HepG2 (cell line): ENCODE results near the gene THBS1. TPM values are rescaled to one million over a fixed set of nuclear protein-coding genes. Genes with fewer than 3 reads are reported as not detected.

ENCODE experiments used
- ATAC-seq: fragments of 200-7000 bp; cut with Tn5 transposase; 3 replicates; pipeline ENCODE4 v1.9.1; 2020; ENCODE audit warnings: mild to moderate bottlenecking, moderate library complexity
- BruUV-seq: library from RNA; stranded (reverse); fragments of 400-500 nt; replicated peaks from 2 replicates; lab custom pipeline; 2021; lab: Mats Ljungman, UMichigan
- CTCF ChIA-PET: fragments of 300-600 bp; formaldehyde crosslinking; extraction: SDS; loops from one replicate; lab custom pipeline; 2021; ENCODE audit warnings: low total read pairs, inconsistent platforms, low intra/inter-chr PET ratio; lab: Yijun Ruan, JAX
- POLR2A ChIA-PET: fragments of 350-600 bp; sonication (Branson Sonifier 250); formaldehyde crosslinking; loops from one replicate; lab custom pipeline; 2020; ENCODE audit warnings: antibody characterized with exemption, inconsistent platforms; lab: Yijun Ruan, JAX
- DNase-seq: peaks from one replicate; pipeline ENCODE4 v3.0.0-alpha.2; 2015; ENCODE audit warnings: low spot score
- FAIRE-seq: peaks from 3 replicates; lab custom pipeline; 2011; peaks lifted over from hg19 to GRCh38; lab: Jason Lieb, UNC
- H2AFZ ChIP-seq: one replicate; pipeline ENCODE4 v1.6.1; 2011; ENCODE audit warnings: low read length, inconsistent platforms
- H3K27ac ChIP-seq: fragments of 300-600 bp; 3 replicates; pipeline ENCODE4 v1.8.0; 2011; ENCODE audit warnings: mixed run types, mild to moderate bottlenecking, mixed read lengths, low read length, inconsistent platforms; ENCODE audit not compliant: insufficient read depth; ENCODE audit errors: extremely low read length
- H3K27me3 ChIP-seq, 2 experiments: fragments of 200-600 bp in 1 of 2; 2 replicates in 1 of 2; 3 replicates in 1 of 2; pipeline versions ENCODE4 v1.6.0 to v1.8.0; 2011; ENCODE audit warnings: low read length in 2 of 2, mild to moderate bottlenecking in 2 of 2, moderate library complexity in 2 of 2, inconsistent platforms in 1 of 2; ENCODE audit not compliant: insufficient read depth in 2 of 2, control insufficient read depth in 1 of 2
- H3K36me3 ChIP-seq, 2 experiments: fragments of 200-600 bp in 1 of 2; replicated peaks in 1 of 2; 2 replicates in 1 of 2; 3 replicates in 1 of 2; pipeline versions ENCODE4 v1.5.1 to v1.8.0; 2011; ENCODE audit warnings: low read length in 2 of 2, inconsistent platforms in 1 of 2; ENCODE audit not compliant: insufficient read depth in 2 of 2, control insufficient read depth in 1 of 2
- H3K4me1 ChIP-seq: 2 replicates; pipeline ENCODE4 v1.5.1; 2012; ENCODE audit warnings: low read length, inconsistent platforms; ENCODE audit not compliant: insufficient read depth
- H3K4me2 ChIP-seq: 2 replicates; pipeline ENCODE4 v1.6.0; 2011; ENCODE audit warnings: low read depth, low read length, inconsistent platforms
- H3K4me3 ChIP-seq, 3 experiments: fragments of 200-600 bp in 1 of 3; sonication (generic), shearing (Covaris generic) in 1 of 3; replicated peaks in 1 of 3; 2 replicates each; pipeline ENCODE4 v1.5.1; 2011 to 2016; ENCODE audit warnings: low read length in 3 of 3, inconsistent platforms in 2 of 3, low read depth in 2 of 3, mild to moderate bottlenecking in 2 of 3, control low read depth in 1 of 3, mixed read lengths in 1 of 3; ENCODE audit not compliant: insufficient read depth in 1 of 3
- H3K79me2 ChIP-seq: one replicate; pipeline ENCODE4 v1.6.1; 2011; ENCODE audit warnings: low read length, inconsistent platforms; ENCODE audit not compliant: insufficient read depth
- H3K9ac ChIP-seq: 2 replicates; pipeline ENCODE4 v1.6.0; 2011; ENCODE audit warnings: mild to moderate bottlenecking, low read depth, low read length, inconsistent platforms; ENCODE audit not compliant: insufficient read depth
- H3K9me3 ChIP-seq: 2 replicates; pipeline ENCODE4 v1.5.1; 2012; ENCODE audit warnings: mild to moderate bottlenecking, low read length
- H4K20me1 ChIP-seq: 2 replicates; pipeline ENCODE4 v1.6.0; 2011; ENCODE audit warnings: inconsistent platforms, mild to moderate bottlenecking, low read length, moderate library complexity; ENCODE audit not compliant: insufficient read depth
- DPF2 ChIP-seq: sonication (generic); formaldehyde crosslinking; IDR thresholded peaks from 2 replicates; pipeline ENCODE4 v1.4.0; 2020; ENCODE audit warnings: mild to moderate bottlenecking, low read depth, missing genetic modification reagents, borderline replicate concordance
- HDAC1 ChIP-seq: sonication (generic); formaldehyde crosslinking; IDR thresholded peaks from 2 replicates; pipeline ENCODE4 v1.5.1; 2020; ENCODE audit warnings: mild to moderate bottlenecking, missing genetic modification reagents
- IKZF4 ChIP-seq: sonication (generic); formaldehyde crosslinking; IDR thresholded peaks from 2 replicates; pipeline ENCODE4 v1.5.1; 2020; ENCODE audit warnings: borderline replicate concordance, mild to moderate bottlenecking, low read depth, missing genetic modification reagents; ENCODE audit errors: not compliant biosample characterization
- MIER3 ChIP-seq: IDR thresholded peaks from 2 replicates; pipeline ENCODE4 v1.6.1; 2016; ENCODE audit warnings: missing compliant biosample characterization, borderline replicate concordance
- SMAD1 ChIP-seq: sonication (generic); formaldehyde crosslinking; IDR thresholded peaks from 2 replicates; pipeline ENCODE4 v1.4.0; 2020; ENCODE audit warnings: missing genetic modification reagents, low read depth, mild to moderate bottlenecking, borderline replicate concordance
- SP1 ChIP-seq, 2 experiments: fragments of 450-650 bp in 1 of 2; sonication (generic) in 1 of 2; formaldehyde crosslinking in 1 of 2; IDR thresholded peaks; 2 replicates each; pipeline versions ENCODE4 v1.4.0 to v1.6.1; 2016 to 2020; ENCODE audit warnings: missing genetic modification reagents in 1 of 2
- TAF15 ChIP-seq: fragments of 200-400 bp; formaldehyde crosslinking; IDR thresholded peaks from one replicate; pipeline ENCODE4 v1.6.1; 2018; ENCODE audit warnings: mild to moderate bottlenecking, low read depth, low read length; ENCODE audit not compliant: poor library complexity, severe bottlenecking
- ZNF563 ChIP-seq: sonication (generic); formaldehyde crosslinking; IDR thresholded peaks from 2 replicates; pipeline ENCODE4 v1.8.0; 2022; ENCODE audit warnings: mild to moderate bottlenecking, moderate library complexity, missing genetic modification reagents
- ZNF776 ChIP-seq: sonication (generic); formaldehyde crosslinking; IDR thresholded peaks from 2 replicates; pipeline ENCODE4 v1.4.0; 2020; ENCODE audit warnings: mild to moderate bottlenecking, missing genetic modification reagents
- ZNF878 ChIP-seq: sonication (generic); formaldehyde crosslinking; IDR thresholded peaks from 2 replicates; pipeline ENCODE4 v1.8.1; 2023; ENCODE audit warnings: mild to moderate bottlenecking, missing genetic modification reagents, moderate library complexity
- ZSCAN20 ChIP-seq: sonication (generic); formaldehyde crosslinking; IDR thresholded peaks from 2 replicates; pipeline ENCODE4 v1.4.0; 2020; ENCODE audit warnings: missing genetic modification reagents, mild to moderate bottlenecking, borderline replicate concordance
- WGBS: methylation state at CpG from one replicate; pipeline ENCODE4 v1.1.6; 2017; ENCODE audit warnings: low lambda C conversion rate; 5-methylcytosine and 5-hydroxymethylcytosine counted together
- in situ Hi-C: cut with HindIII; loops from 2 replicates; pipeline ENCODE4 v1.10.0; 2017; ENCODE audit warnings: low pct_unique_long_range_greater_than_20kb; ENCODE audit not compliant: extremely low pct_ligation_motif_present
- intact Hi-C: fragments of 100-400 bp; cut with micrococcal nuclease; formaldehyde crosslinking; loops from one replicate; pipeline ENCODE4 v1.10.0; 2022; ENCODE audit not compliant: unreplicated experiment
- polyA plus RNA-seq, 8 experiments: library from polyadenylated mRNA; depleted of rRNA in 3 of 8; stranded (reverse) in 7 of 8; unstranded in 1 of 8; fragments of >200 nt; fragmentation: Illumina TruSeq in 4 of 8; extraction: Trizol in 4 of 8; gene quantifications; 2 replicates each; pipeline versions ENCODE4 v1.2.1 to v1.2.3, GENCODE V29; 2011 to 2016; ENCODE audit warnings: low read depth in 4 of 8, missing spikeins in 1 of 8, mixed read lengths in 1 of 8; ENCODE audit not compliant: insufficient read depth in 1 of 8
- total RNA-seq, 5 experiments: library from RNA; depleted of rRNA; stranded (reverse); fragments of >200 nt; fragmentation: Illumina TruSeq; extraction: Trizol; gene quantifications; 2 replicates each; pipeline ENCODE4 v1.2.3, GENCODE V29; 2016; ENCODE audit warnings: low read depth in 1 of 5
- TF ChIP-seq, protein P1 (sequence below): sonication (generic); formaldehyde crosslinking; IDR thresholded peaks from 2 replicates; pipeline ENCODE4 v1.5.1; 2020; ENCODE audit warnings: missing genetic modification reagents, mild to moderate bottlenecking, borderline replicate concordance
- TF ChIP-seq, protein P2 (sequence below): sonication (generic); formaldehyde crosslinking; IDR thresholded peaks from 2 replicates; pipeline ENCODE4 v1.9.0; 2021; ENCODE audit warnings: mild to moderate bottlenecking, missing genetic modification reagents
- TF ChIP-seq, protein P3 (sequence below): sonication (generic); formaldehyde crosslinking; IDR thresholded peaks from 2 replicates; pipeline ENCODE4 v1.4.0; 2020; ENCODE audit warnings: mild to moderate bottlenecking, missing genetic modification reagents

The THBS1 gene
- total and polyA plus RNA-seq, 2 of the 13 experiments (the other 11 are each of a cell fraction or from before 2014, with no cell fraction given), result 54.7 to 67.1 TPM

DNA sequence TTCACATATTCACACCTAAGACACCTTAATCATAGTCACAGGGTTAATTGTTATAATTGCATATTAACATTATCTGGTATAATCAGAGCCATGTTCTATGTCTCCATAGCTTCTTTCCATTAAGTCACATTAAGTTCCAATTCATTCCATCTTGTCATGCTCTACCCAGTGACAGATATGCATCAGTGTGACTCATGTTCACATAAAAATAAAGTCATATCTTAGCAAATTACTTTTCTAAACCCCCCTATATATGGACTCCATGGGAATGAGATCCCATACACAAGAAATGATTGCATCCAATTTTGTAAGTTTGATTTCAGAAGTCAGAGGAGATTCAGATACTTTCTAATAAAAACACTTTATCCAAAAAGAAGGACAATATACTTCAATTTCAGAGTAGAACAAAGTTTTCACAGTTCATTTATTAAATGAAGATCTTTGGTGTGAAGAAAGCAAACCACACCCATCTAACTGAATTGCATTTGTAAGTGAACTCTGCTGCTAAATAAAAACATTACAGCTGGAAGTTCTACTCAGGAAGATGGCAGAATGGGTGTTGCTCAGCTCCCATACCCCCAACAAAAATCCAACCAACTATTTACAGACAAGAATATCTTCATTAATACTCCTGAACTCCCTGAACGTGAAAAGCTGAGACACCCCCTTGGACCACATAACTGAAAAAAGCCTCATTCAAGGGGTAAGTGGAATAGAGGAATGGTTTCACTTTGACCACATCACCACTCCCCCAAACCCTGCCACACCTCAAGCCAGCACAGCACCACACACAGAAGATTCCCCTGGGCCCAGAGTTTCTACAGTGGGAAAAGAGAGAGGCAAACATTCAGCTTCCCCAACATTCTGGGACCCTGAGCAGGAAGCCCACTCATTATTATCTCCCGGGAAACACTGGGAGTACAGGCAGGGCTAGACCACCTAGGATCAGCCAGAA is 27.6 kb downstream of the THBS1 start:
- Histone ChIP-seq H3K9ac (no peak overlapping the region), H4K20me1 (no peaks in the 10 kb centered on the region), H2AFZ (no peak overlapping the region), H3K79me2 (no peaks in the 10 kb centered on the region), H3K4me1 (no peaks in the 10 kb centered on the region), H3K4me3 (no peak overlapping the region), H3K27me3 (peaks cover 1 to 5% of the 10 kb centered on the region in 2 experiments; a peak in 2 of 5 replicates), H3K9me3 (peaks cover 10% of the 10 kb centered on the region; the same call in 1 of the 2 replicates), H3K27ac (no peak overlapping the region), H3K36me3 (no peaks in the 10 kb centered on the region), H3K4me2 (no peak overlapping the region)
- 25% methylated on average over 2 of the region's 2 CpGs for WGBS
- ATAC-seq (no peak), DNase-seq (no peak), FAIRE-seq (no peak)
- no TSS peak for BruUV-seq
- POLR2A ChIA-PET, result no interaction called here
- TF ChIP-seq, protein P1, sequence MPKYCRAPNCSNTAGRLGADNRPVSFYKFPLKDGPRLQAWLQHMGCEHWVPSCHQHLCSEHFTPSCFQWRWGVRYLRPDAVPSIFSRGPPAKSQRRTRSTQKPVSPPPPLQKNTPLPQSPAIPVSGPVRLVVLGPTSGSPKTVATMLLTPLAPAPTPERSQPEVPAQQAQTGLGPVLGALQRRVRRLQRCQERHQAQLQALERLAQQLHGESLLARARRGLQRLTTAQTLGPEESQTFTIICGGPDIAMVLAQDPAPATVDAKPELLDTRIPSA (CRISPR knock-in tag), result no peak
- no peak for TF ChIP-seq ZNF776 (CRISPR knock-in tag)
- no peak for TF ChIP-seq TAF15
- no peak for TF ChIP-seq IKZF4
- no peak for TF ChIP-seq SMAD1
- TF ChIP-seq, protein P2, sequence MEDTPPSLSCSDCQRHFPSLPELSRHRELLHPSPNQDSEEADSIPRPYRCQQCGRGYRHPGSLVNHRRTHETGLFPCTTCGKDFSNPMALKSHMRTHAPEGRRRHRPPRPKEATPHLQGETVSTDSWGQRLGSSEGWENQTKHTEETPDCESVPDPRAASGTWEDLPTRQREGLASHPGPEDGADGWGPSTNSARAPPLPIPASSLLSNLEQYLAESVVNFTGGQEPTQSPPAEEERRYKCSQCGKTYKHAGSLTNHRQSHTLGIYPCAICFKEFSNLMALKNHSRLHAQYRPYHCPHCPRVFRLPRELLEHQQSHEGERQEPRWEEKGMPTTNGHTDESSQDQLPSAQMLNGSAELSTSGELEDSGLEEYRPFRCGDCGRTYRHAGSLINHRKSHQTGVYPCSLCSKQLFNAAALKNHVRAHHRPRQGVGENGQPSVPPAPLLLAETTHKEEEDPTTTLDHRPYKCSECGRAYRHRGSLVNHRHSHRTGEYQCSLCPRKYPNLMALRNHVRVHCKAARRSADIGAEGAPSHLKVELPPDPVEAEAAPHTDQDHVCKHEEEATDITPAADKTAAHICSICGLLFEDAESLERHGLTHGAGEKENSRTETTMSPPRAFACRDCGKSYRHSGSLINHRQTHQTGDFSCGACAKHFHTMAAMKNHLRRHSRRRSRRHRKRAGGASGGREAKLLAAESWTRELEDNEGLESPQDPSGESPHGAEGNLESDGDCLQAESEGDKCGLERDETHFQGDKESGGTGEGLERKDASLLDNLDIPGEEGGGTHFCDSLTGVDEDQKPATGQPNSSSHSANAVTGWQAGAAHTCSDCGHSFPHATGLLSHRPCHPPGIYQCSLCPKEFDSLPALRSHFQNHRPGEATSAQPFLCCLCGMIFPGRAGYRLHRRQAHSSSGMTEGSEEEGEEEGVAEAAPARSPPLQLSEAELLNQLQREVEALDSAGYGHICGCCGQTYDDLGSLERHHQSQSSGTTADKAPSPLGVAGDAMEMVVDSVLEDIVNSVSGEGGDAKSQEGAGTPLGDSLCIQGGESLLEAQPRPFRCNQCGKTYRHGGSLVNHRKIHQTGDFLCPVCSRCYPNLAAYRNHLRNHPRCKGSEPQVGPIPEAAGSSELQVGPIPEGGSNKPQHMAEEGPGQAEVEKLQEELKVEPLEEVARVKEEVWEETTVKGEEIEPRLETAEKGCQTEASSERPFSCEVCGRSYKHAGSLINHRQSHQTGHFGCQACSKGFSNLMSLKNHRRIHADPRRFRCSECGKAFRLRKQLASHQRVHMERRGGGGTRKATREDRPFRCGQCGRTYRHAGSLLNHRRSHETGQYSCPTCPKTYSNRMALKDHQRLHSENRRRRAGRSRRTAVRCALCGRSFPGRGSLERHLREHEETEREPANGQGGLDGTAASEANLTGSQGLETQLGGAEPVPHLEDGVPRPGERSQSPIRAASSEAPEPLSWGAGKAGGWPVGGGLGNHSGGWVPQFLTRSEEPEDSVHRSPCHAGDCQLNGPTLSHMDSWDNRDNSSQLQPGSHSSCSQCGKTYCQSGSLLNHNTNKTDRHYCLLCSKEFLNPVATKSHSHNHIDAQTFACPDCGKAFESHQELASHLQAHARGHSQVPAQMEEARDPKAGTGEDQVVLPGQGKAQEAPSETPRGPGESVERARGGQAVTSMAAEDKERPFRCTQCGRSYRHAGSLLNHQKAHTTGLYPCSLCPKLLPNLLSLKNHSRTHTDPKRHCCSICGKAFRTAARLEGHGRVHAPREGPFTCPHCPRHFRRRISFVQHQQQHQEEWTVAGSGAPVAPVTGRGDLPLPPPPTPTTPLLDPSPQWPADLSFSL, result no peak
- TF ChIP-seq HDAC1 (CRISPR knock-in tag), result no peak
- no peak for TF ChIP-seq DPF2 (CRISPR knock-in tag)
- TF ChIP-seq, protein P3, sequence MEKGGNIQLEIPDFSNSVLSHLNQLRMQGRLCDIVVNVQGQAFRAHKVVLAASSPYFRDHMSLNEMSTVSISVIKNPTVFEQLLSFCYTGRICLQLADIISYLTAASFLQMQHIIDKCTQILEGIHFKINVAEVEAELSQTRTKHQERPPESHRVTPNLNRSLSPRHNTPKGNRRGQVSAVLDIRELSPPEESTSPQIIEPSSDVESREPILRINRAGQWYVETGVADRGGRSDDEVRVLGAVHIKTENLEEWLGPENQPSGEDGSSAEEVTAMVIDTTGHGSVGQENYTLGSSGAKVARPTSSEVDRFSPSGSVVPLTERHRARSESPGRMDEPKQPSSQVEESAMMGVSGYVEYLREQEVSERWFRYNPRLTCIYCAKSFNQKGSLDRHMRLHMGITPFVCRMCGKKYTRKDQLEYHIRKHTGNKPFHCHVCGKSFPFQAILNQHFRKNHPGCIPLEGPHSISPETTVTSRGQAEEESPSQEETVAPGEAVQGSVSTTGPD (CRISPR knock-in tag), result no peak
- no peak for TF ChIP-seq ZNF563 (CRISPR knock-in tag)
- TF ChIP-seq ZNF878 (CRISPR knock-in tag), result no peak
- no peak for TF ChIP-seq SP1 (IDR thresholded peaks at IDR 0.05)
- TF ChIP-seq SP1 (CRISPR knock-in tag; IDR thresholded peaks at IDR 0.05), result no peak
- TF ChIP-seq ZSCAN20 (CRISPR knock-in tag), result no peak
- TF ChIP-seq MIER3 (CRISPR knock-in tag), result no peak
- in situ Hi-C loops, result loop anchor here (10.0 kb wide), 1 partner anchor 156 kb away; no protein-coding TSS in a partner anchor
- CTCF ChIA-PET, result no interaction called here
- intact Hi-C loops, result no loop called here
